GM21528 (cell line): Measurements from ENCODE around the gene KLK1.

Experiments used
- ATAC-seq: cut with Tn5 transposase; IDR thresholded peaks from one replicate; pipeline ENCODE4 v1.9.1; 2021; ENCODE audit warnings: mild to moderate bottlenecking, moderate library complexity; ENCODE audit not compliant: unreplicated experiment, low FRiP score

KLK1 gene

DNA sequence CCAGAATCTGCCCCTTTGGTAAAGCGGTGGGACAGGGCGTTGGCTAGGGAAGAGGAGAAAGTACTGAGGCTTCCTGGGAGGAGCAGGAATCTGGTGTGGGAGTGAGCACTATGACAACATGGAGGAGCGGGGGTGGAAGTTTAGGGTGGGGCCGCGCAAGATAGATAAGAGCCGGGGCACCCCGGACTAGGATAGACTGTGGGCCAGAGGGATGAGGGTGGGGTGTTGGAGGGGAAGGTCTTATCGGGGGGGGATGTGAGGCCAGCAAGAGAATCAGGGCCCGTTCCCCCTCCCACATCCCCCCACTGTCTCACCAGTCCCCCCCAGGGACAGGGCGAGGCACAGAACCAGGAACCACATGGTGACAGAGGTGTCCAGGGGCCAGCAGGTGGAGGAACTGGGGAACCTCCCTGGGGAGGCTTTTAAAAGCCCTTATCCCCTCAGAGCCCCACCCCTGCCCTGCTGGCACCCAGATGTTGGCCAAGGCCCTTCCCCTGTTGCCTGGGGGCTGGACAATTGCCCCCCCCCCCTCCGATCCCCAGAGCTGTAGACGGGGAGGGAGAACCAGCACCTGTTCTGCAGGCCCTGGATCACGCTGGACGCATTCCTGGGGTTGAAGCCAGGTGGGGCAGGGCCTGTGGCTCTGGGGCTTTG is at the start of gene KLK1:
KLK1 (minus strand) TSS at position 399 of the 654 bp plus-strand sequence; CDS start at position 360, 39 bp downstream.
- ATAC-seq: no peak

DNA sequence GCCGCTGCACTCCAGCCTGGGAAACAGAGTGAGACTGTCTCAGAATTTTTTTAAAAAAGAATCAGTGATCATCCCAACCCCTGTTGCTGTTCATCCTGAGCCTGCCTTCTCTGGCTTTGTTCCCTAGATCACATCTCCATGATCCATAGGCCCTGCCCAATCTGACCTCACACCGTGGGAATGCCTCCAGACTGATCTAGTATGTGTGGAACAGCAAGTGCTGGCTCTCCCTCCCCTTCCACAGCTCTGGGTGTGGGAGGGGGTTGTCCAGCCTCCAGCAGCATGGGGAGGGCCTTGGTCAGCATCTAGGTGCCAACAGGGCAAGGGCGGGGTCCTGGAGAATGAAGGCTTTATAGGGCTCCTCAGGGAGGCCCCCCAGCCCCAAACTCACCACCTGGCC is 49.5 kb upstream of the KLK1 start, which contains the start of gene KLK2:
KLK2 (plus strand) TSS at position 384 of the 400 bp plus-strand sequence. CDS start 35 bp downstream, outside the sequence.
- ATAC-seq: no peak

DNA sequence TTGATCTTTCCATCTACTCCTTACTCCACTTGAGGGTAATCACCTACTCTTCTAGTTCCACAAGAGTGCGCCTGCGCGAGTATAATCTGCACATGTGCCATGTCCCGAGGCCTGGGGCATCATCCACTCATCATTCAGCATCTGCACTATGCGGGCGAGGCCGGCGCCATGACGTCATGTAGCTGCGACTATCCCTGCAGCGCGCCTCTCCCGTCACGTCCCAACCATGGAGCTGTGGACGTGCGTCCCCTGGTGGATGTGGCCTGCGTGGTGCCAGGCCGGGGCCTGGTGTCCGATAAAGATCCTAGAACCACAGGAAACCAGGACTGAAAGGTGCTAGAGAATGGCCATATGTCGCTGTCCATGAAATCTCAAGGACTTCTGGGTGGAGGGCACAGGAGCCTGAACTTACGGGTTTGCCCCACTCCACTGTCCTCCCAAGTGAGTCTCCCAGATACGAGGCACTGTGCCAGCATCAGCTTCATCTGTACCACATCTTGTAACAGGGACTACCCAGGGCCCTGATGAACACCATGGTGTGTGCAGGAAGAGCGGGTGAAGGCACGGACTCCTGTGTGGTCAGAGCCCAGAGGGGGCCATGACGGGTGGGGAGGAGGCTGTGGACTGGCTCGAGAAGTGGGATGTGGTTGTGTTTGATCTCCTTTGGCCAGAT is 47.0 kb upstream of the KLK1 start:
- ATAC-seq: no peak

DNA sequence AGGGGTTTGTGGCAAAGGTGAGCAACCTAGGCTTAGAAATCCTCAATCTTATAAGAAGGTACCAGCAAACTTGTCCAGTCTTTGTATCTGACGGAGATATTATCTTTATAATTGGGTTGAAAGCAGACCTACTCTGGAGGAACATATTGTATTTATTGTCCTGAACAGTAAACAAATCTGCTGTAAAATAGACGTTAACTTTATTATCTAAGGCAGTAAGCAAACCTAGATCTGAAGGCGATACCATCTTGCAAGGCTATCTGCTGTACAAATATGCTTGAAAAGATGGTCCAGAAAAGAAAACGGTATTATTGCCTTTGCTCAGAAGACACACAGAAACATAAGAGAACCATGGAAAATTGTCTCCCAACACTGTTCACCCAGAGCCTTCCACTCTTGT is 45.9 kb upstream of the KLK1 start:
- ATAC-seq: no peak

DNA sequence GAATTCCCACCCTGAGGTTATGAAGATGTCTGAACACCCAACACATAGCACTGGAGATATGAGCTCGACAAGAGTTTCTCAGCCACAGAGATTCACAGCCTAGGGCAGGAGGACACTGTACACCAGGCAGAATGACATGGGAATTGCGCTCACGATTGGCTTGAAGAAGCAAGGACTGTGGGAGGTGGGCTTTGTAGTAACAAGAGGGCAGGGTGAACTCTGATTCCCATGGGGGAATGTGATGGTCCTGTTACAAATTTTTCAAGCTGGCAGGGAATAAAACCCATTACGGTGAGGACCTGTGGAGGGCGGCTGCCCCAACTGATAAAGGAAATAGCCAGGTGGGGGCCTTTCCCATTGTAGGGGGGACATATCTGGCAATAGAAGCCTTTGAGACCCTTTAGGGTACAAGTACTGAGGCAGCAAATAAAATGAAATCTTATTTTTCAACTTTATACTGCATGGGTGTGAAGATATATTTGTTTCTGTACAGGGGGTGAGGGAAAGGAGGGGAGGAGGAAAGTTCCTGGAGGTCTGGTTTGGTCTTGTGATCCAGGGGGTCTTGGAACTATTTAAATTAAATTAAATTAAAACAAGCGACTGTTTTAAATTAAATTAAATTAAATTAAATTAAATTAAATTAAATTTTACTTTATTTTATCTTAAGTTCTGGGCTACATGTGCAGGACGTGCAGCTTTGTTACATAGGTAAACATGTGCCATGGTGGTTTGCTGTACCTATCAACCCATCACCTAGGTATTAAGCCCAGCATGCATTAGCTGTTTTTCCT is 38.1 kb upstream of the KLK1 start:
- no peak for ATAC-seq

DNA sequence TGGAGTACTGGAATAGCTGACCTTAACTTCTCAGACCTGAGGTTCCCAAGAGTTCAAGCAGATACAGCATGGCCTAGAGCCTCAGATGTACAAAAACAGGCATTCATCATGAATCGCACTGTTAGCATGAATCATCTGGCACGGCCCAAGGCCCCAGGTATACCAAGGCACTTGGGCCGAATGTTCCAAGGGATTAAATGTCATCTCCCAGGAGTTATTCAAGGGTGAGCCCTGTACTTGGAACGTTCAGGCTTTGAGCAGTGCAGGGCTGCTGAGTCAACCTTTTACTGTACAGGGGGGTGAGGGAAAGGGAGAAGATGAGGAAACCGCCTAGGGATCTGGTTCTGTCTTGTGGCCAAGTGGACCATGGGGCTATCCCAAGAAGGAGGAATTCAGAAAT is 37.4 kb upstream of the KLK1 start:
- no peak for ATAC-seq

DNA sequence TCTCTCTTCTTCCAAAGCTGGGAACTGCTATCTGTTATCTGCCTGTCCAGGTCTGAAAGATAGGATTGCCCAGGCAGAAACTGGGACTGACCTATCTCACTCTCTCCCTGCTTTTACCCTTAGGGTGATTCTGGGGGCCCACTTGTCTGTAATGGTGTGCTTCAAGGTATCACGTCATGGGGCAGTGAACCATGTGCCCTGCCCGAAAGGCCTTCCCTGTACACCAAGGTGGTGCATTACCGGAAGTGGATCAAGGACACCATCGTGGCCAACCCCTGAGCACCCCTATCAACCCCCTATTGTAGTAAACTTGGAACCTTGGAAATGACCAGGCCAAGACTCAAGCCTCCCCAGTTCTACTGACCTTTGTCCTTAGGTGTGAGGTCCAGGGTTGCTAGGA is 36.3 kb upstream of the KLK1 start:
- no peak for ATAC-seq

DNA sequence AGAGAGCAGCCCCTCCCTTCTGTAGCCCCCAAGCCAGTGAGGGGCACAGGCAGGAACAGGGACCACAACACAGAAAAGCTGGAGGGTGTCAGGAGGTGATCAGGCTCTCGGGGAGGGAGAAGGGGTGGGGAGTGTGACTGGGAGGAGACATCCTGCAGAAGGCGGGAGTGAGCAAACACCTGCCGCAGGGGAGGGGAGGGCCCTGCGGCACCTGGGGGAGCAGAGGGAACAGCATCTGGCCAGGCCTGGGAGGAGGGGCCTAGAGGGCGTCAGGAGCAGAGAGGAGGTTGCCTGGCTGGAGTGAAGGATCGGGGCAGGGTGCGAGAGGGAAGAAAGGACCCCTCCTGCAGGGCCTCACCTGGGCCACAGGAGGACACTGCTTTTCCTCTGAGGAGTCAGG is 35.3 kb upstream of the KLK1 start:
- no peak for ATAC-seq

DNA sequence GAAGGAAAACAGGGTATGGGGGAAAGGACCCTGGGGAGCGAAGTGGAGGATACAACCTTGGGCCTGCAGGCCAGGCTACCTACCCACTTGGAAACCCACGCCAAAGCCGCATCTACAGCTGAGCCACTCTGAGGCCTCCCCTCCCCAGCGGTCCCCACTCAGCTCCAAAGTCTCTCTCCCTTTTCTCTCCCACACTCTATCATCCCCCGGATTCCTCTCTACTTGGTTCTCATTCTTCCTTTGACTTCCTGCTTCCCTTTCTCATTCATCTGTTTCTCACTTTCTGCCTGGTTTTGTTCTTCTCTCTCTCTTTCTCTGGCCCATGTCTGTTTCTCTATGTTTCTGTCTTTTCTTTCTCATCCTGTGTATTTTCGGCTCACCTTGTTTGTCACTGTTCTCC is 33.8 kb upstream of the KLK1 start:
- no peak for ATAC-seq

DNA sequence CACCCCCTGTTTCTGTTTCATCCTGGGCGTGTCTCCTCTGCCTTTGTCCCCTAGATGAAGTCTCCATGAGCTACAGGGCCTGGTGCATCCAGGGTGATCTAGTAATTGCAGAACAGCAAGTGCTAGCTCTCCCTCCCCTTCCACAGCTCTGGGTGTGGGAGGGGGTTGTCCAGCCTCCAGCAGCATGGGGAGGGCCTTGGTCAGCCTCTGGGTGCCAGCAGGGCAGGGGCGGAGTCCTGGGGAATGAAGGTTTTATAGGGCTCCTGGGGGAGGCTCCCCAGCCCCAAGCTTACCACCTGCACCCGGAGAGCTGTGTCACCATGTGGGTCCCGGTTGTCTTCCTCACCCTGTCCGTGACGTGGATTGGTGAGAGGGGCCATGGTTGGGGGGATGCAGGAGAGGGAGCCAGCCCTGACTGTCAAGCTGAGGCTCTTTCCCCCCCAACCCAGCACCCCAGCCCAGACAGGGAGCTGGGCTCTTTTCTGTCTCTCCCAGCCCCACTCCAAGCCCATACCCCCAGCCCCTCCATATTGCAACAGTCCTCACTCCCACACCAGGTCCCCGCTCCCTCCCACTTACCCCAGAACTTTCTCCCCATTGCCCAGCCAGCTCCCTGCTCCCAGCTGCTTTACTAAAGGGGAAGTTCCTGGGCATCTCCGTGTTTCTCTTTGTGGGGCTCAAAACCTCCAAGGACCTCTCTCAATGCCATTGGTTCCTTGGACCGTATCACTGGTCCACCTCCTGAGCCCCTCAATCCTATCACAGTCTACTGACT is 31.2 kb upstream of the KLK1 start, which contains the start of gene KLK3:
KLK3 (plus strand) TSS at position 280 of the 775 bp plus-strand sequence; CDS start at position 321, 41 bp downstream.
- no peak for ATAC-seq

DNA sequence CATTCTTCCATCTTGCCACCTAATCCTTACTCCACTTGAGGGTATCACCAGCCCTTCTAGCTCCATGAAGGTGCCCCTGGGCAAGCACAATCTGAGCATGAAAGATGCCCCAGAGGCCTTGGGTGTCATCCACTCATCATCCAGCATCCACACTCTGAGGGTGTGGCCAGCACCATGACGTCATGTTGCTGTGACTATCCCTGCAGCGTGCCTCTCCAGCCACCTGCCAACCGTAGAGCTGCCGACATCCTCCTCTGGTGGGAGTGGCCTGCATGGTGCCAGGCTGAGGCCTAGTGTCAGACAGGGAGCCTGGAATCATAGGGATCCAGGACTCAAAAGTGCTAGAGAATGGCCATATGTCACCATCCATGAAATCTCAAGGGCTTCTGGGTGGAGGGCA is 28.0 kb upstream of the KLK1 start:
- ATAC-seq: no peak

DNA sequence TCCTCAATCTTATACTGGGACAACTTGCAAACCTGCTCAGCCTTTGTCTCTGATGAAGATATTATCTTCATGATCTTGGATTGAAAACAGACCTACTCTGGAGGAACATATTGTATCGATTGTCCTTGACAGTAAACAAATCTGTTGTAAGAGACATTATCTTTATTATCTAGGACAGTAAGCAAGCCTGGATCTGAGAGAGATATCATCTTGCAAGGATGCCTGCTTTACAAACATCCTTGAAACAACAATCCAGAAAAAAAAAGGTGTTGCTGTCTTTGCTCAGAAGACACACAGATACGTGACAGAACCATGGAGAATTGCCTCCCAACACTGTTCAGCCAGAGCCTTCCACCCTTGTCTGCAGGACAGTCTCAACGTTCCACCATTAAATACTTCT is 27.2 kb upstream of the KLK1 start:
- no peak for ATAC-seq

DNA sequence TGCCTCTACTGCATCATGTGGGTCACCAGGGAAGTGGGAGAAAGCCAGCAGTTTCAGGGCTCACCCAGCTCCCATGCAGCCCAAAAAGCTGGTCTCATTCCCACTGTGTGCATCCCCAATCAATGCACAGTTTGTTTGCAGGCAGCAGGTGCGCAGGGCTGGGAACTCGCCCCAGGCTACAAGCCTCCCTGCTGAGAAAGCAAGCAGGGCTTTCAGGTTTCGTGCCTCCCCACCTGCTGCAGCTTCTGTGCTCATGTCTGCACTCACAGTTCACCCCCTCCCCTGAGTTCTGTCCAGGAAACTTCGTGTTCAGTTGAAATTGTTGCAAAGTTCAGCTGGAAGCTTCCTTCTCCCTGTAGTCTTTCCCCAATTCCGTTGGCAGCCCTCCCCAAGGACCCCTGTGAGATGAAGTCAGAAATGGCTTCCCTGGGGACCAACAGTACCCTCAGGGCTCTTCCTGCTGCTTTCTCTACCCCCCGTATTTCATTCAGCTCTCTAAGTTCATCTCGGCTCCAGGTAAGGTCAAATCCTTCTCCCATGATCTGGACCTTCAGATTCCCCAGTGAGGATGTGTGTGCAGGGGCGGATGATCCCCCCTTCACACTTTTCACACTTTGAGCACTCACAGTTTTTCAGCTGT is 20.8 kb upstream of the KLK1 start:
- no peak for ATAC-seq

DNA sequence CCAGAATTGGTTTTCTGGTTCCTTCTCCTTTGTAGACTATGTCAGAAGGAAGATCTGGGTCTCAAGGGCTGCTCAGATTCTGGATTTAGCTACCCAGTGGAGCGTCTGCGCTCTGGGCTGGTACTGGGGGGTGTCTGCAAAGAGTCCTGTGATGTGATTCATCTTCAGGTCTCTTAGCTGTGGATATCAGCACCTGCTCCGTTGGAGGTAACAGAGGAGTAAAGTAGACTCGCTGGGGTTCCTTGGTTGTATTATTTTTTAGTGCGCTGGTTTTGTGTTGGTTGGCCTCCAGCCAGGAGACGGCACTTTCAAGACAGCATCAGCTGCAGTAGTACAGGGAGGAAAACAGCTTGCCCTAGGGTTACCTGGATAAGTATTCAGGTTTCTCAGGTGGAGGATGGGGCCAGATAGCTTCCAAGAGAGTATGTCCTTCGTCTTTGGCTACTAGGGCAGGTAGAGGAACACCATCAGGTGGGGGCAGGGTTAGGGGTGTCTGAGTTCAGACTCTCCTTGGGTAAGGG is 20.2 kb upstream of the KLK1 start:
- no peak for ATAC-seq

DNA sequence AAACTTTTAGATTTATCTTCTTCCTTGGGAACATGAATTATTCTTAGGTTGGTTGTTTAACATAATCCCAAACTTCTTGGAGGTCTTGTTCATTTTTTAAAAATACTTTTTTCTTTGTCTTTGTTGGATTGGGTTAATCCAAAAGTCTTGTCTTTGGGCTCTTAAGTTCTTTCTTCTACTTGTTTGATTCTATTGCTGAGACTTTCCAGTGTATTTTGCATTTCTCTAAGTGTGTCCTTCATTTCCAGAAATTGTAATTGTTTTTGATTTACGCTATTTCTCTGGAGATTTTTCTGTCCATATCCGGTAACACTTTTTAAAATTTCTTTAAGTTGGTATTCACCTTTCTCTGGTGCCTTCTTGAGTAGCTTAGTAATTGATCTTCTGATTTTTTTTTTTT is 19.6 kb upstream of the KLK1 start:
- ATAC-seq: no peak

DNA sequence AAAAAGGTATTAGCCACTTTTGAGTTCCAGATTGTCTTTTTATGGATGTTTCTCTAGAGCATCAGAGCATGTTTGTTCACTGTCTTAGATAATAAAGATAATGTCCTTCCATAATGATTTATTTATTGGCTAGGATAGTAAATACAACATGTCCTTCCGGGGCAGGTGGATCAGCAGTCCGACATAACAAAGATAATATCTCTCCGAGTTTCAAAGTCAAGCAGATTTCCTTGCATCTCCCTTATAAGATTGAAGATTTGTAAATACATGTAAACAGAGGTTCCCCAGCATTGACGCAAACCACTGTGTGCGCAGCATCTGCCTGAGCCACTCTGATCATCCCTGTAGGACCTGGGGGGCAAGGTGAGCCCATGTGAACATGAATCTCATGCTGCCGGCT is 18.5 kb upstream of the KLK1 start:
- no peak for ATAC-seq

DNA sequence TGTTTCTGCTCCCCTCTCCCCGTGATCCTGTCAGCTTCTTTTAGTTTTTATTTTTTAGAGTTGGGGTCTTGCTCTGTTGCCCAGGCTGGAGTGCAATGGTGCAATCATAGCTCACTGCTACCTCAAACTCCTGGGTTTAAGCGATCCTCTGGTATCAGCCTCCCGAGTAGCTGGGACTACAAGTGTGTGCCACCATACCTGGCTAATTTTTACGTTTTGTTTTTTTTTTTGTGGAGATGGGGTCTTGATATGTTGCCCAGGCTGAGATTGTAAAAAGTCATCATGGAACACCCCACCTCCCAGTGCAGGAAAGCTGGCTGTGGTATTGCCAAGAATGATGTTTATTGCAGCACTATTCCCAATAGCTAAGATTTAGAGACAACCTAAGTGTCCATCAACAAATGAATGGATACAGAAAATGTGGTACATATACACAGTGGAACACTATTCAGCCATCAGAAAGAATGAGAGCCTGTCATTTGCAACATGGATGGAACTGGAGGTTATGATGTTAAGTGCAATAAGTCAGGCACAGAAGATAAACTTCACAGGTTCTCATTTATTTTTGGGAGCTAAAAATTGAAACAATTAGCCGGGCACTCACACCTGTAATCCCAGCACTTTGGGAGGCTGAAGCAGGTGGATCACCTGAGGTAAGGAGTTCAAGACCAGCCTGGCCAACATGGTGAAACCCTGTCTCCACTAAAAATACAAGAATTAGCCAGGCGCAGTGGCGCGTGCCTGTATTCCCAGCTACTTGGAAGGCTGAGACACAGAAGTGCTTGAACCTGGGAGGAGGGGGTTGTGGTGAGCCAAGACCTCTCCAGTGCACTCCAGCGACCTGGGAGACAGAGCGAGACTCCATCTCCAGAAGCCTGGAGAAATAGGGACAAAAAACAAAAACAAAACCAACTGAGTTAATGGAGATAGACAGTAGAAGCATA is 16.4 kb upstream of the KLK1 start:
- ATAC-seq: no peak

DNA sequence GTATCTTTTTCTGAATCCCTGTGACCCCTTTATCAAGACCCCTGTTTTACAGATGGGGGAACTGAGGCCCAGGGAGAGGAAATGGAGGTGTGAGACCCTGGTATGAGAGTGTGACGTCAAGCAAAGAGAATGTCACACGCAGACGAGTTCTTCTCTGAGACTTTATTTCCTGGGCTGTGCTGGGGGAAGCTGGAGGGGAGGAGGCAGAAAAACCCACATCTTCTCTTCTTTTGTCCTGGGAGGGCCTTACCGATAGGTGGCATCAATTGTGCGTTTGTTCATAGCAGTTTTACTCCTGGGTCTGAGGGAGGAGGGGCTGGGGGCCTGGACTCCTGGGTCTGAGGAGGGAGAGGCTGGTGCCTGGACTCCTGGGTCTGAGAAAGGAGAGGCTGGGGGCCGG is 14.7 kb upstream of the KLK1 start:
- no peak for ATAC-seq

DNA sequence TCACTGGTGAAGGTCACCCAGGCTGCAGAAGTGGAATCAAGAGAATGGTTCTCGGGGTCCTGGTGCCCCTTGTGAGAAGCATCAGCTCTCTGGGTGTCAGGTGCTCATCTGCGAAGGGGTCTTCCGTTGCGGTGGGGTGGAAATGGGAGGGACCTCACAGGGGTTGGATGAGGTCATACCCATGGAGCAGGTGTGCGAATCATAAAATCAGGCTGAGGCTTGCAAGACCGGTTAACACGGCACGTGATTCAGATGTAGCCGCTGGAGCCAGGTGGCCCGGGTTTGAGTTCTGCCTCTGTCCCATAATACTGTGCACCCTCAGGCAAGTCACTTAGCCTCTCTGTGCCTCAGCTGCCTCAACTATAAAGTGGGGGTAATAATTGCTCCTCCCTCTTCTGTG is 13.7 kb upstream of the KLK1 start:
- no peak for ATAC-seq
